DOHH2 (cell line): ENCODE measurements around the gene GLCCI1.

Experiments
- CTCF ChIP-seq: fragments of 200-600 bp; sonication (generic); IDR thresholded peaks from one replicate; pipeline ENCODE4 v1.5.1; 2014; ENCODE audit warnings: antibody characterized with exemption, mild to moderate bottlenecking, low read depth, low read length; ENCODE audit not compliant: poor library complexity, severe bottlenecking
- EZH2phosphoT487 ChIP-seq: fragments of 200-600 bp; sonication (generic); IDR thresholded peaks from 2 replicates; pipeline ENCODE4 v1.6.1; 2017; ENCODE audit warnings: borderline replicate concordance, mild to moderate bottlenecking, antibody characterized with exemption, low read length, moderate library complexity, mixed read lengths

- TF ChIP-seq CTCF (no peak), EZH2phosphoT487 (no peak)
Measured at GRCh38 chr7:8117195-8117594, 148.6 kb downstream of the GLCCI1 start.
